ENCODE results near the gene CRIM1.

CRIM1 gene

GRCh38 chr2:36536776-36537175 lies 181.2 kb downstream of the CRIM1 start:
- no peaks in the 10 kb centered on the region for H3K79me2 ChIP-seq (ENCODE audit: low read length)
- peaks cover 7% of the 10 kb centered on the region; the same call in 1 of the 2 replicates for H3F3A ChIP-seq (ENCODE audit: insufficient read depth, low read length)
- no peak overlapping the region for H2AFZ ChIP-seq (ENCODE audit: low read length)
- no peak for DNase-seq
- H3K4me1 ChIP-seq (ENCODE audit: low read length) = peaks cover 16% of the 10 kb centered on the region
- no peak overlapping the region for H3K27ac ChIP-seq (ENCODE audit: low read length)
- H3K4me3 ChIP-seq (ENCODE audit: low read length) = no peak overlapping the region
- no peak overlapping the region for H3K9ac ChIP-seq (ENCODE audit: low read length)
- no peaks in the 10 kb centered on the region for H3K36me3 ChIP-seq (replicated peaks; ENCODE audit: insufficient read depth, low read length)
- H3K9me3 ChIP-seq (replicated peaks; ENCODE audit: insufficient read depth, low read length) = no peaks in the 10 kb centered on the region
- no peaks in the 10 kb centered on the region for H3K9me2 ChIP-seq (replicated peaks; ENCODE audit: insufficient read depth, low read length)
- no peak for TF ChIP-seq EZH2 (optimal IDR thresholded peaks at IDR 0.05; ENCODE audit: low read depth, low read length)
- TF ChIP-seq, protein P1, sequence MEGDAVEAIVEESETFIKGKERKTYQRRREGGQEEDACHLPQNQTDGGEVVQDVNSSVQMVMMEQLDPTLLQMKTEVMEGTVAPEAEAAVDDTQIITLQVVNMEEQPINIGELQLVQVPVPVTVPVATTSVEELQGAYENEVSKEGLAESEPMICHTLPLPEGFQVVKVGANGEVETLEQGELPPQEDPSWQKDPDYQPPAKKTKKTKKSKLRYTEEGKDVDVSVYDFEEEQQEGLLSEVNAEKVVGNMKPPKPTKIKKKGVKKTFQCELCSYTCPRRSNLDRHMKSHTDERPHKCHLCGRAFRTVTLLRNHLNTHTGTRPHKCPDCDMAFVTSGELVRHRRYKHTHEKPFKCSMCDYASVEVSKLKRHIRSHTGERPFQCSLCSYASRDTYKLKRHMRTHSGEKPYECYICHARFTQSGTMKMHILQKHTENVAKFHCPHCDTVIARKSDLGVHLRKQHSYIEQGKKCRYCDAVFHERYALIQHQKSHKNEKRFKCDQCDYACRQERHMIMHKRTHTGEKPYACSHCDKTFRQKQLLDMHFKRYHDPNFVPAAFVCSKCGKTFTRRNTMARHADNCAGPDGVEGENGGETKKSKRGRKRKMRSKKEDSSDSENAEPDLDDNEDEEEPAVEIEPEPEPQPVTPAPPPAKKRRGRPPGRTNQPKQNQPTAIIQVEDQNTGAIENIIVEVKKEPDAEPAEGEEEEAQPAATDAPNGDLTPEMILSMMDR (IDR thresholded peaks at IDR 0.05; ENCODE audit: low read length) = no peak
- no peak for TF ChIP-seq EZH2phosphoT487 (IDR thresholded peaks at IDR 0.05; ENCODE audit: low read length)
- no peak overlapping the region for H3K4me2 ChIP-seq (ENCODE audit: low read depth, low read length)
- H3K27me3 ChIP-seq (replicated peaks; ENCODE audit: insufficient read depth, low read length) = no peaks in the 10 kb centered on the region
- H4K20me1 ChIP-seq (ENCODE audit: insufficient read depth, low read length) = no peaks in the 10 kb centered on the region

- Histone ChIP-seq H3K79me2 (ENCODE audit: low read length) (no peaks in the 10 kb centered on the region), H3K9me3 (replicated peaks; ENCODE audit: insufficient read depth, low read length) (no peaks in the 10 kb centered on the region), H4K20me1 (ENCODE audit: insufficient read depth, low read length) (no peaks in the 10 kb centered on the region), H3K9ac (ENCODE audit: low read length) (no peak overlapping the region), H3K36me3 (replicated peaks; ENCODE audit: insufficient read depth, low read length) (no peaks in the 10 kb centered on the region), H2AFZ (ENCODE audit: low read length) (no peak overlapping the region), H3K4me1 (ENCODE audit: low read length) (peaks cover 16% of the 10 kb centered on the region), H3K4me3 (ENCODE audit: low read length) (no peak overlapping the region), H3K9me2 (replicated peaks; ENCODE audit: insufficient read depth, low read length) (no peaks in the 10 kb centered on the region), H3K27ac (ENCODE audit: low read length) (no peak overlapping the region), H3K27me3 (replicated peaks; ENCODE audit: insufficient read depth, low read length) (no peaks in the 10 kb centered on the region), H3K4me2 (ENCODE audit: low read depth, low read length) (no peak overlapping the region), H3F3A (ENCODE audit: insufficient read depth, low read length) (peaks cover 7% of the 10 kb centered on the region; the same call in 1 of the 2 replicates)
- DNase-seq = no peak
- TF ChIP-seq, protein P1 (IDR thresholded peaks at IDR 0.05; ENCODE audit: low read length) = no peak
- TF ChIP-seq EZH2 (optimal IDR thresholded peaks at IDR 0.05; ENCODE audit: low read depth, low read length) = no peak
- no peak for TF ChIP-seq EZH2phosphoT487 (IDR thresholded peaks at IDR 0.05; ENCODE audit: low read length)
Observed at GRCh38 chr2:36538335-36538734, 182.8 kb downstream of the CRIM1 start.

- Histone ChIP-seq H2AFZ (ENCODE audit: low read length) (no peak overlapping the region), H3K4me1 (ENCODE audit: low read length) (peaks cover 16% of the 10 kb centered on the region), H3K4me3 (ENCODE audit: low read length) (no peak overlapping the region), H4K20me1 (ENCODE audit: insufficient read depth, low read length) (no peaks in the 10 kb centered on the region), H3K9me3 (replicated peaks; ENCODE audit: insufficient read depth, low read length) (no peaks in the 10 kb centered on the region), H3K9ac (ENCODE audit: low read length) (no peak overlapping the region), H3K36me3 (replicated peaks; ENCODE audit: insufficient read depth, low read length) (no peaks in the 10 kb centered on the region), H3F3A (ENCODE audit: insufficient read depth, low read length) (peaks cover 7% of the 10 kb centered on the region; the same call in 1 of the 2 replicates), H3K27me3 (replicated peaks; ENCODE audit: insufficient read depth, low read length) (no peaks in the 10 kb centered on the region), H3K4me2 (ENCODE audit: low read depth, low read length) (peak overlapping the region; percentile 12; the same call in 1 of the 2 replicates), H3K27ac (ENCODE audit: low read length) (no peak overlapping the region; the same call in 1 of the 2 replicates), H3K79me2 (ENCODE audit: low read length) (no peaks in the 10 kb centered on the region), H3K9me2 (replicated peaks; ENCODE audit: insufficient read depth, low read length) (no peaks in the 10 kb centered on the region)
- TF ChIP-seq, protein P1 (IDR thresholded peaks at IDR 0.05; ENCODE audit: low read length) = no peak
- TF ChIP-seq EZH2 (optimal IDR thresholded peaks at IDR 0.05; ENCODE audit: low read depth, low read length) = no peak
- no peak for TF ChIP-seq EZH2phosphoT487 (IDR thresholded peaks at IDR 0.05; ENCODE audit: low read length)
- DNase-seq = peak; percentile 71
Observed at GRCh38 chr2:36539631-36540030, 184.1 kb downstream of the CRIM1 start.
